Panc1 (cell line): ENCODE data around the gene TNIP1. TPM values are rescaled to one million over a fixed set of nuclear protein-coding genes. Genes with fewer than 3 reads are reported as not detected.

Source experiments
- ATAC-seq: fragments of 200-7000 bp; cut with Tn5 transposase; 2 replicates; pipeline ENCODE4 v1.9.1; 2020; ENCODE audit warnings: mild to moderate bottlenecking, moderate library complexity
- BruUV-seq: library from RNA; stranded (reverse); fragments of 400-500 nt; replicated peaks from 2 replicates; lab custom pipeline; 2021; lab: Mats Ljungman, UMichigan
- CTCF ChIA-PET: fragments of 300-600 bp; sonication (Branson Sonifier 250); formaldehyde crosslinking; loops from one replicate; lab custom pipeline; 2022; ENCODE audit warnings: antibody characterized with exemption; lab: Charles Lee
- POLR2A ChIA-PET: fragments of 300-600 bp; sonication (Branson Sonifier 250); formaldehyde crosslinking; loops from one replicate; lab custom pipeline; 2022; ENCODE audit warnings: antibody characterized with exemption; lab: Charles Lee
- DNase-seq: peaks from one replicate; pipeline ENCODE4 v3.0.0-alpha.2; 2010; ENCODE audit warnings: low read depth, low spot score
- H3K27ac ChIP-seq: 2 replicates; pipeline ENCODE4 v1.5.1; 2011; ENCODE audit warnings: mild to moderate bottlenecking, low read length, inconsistent platforms
- H3K27me3 ChIP-seq: fragments of 200-500 bp; sonication (Bioruptor generic); 2 replicates; pipeline ENCODE4 v1.6.0; 2014; ENCODE audit warnings: low read length, inconsistent platforms; ENCODE audit not compliant: control insufficient read depth, insufficient read depth
- H3K36me3 ChIP-seq: fragments of 200-500 bp; sonication (Bioruptor generic); 2 replicates; pipeline ENCODE4 v1.5.1; 2014; ENCODE audit warnings: inconsistent platforms, mild to moderate bottlenecking, low read length, moderate library complexity; ENCODE audit not compliant: control insufficient read depth, insufficient read depth
- H3K4me1 ChIP-seq: 2 replicates; pipeline ENCODE4 v1.5.1; 2011; ENCODE audit warnings: inconsistent platforms, mild to moderate bottlenecking, low read length, moderate library complexity; ENCODE audit not compliant: control insufficient read depth, insufficient read depth
- H3K4me3 ChIP-seq, 2 experiments: 2 replicates each; pipeline ENCODE4 v1.5.1; 2011 to 2012; ENCODE audit warnings: low read depth in 2 of 2, low read length in 2 of 2, mild to moderate bottlenecking in 2 of 2, inconsistent platforms in 1 of 2, moderate library complexity in 1 of 2
- H3K9me3 ChIP-seq: fragments of 200-500 bp; sonication (Bioruptor generic); 2 replicates; pipeline ENCODE4 v1.5.1; 2014; ENCODE audit warnings: low read depth, mild to moderate bottlenecking, inconsistent platforms, low read length, moderate library complexity; ENCODE audit not compliant: control insufficient read depth, insufficient read depth
- CTCF ChIP-seq: fragments of 450-650 bp; IDR thresholded peaks from 2 replicates; pipeline ENCODE4 v1.5.1; 2017; ENCODE audit warnings: mild to moderate bottlenecking
- POLR2AphosphoS5 ChIP-seq: IDR thresholded peaks from 2 replicates; pipeline ENCODE4 v1.6.1; 2012; ENCODE audit warnings: mild to moderate bottlenecking, low read depth, low read length, moderate library complexity
- REST ChIP-seq, 2 experiments: IDR thresholded peaks; 2 replicates each; pipeline ENCODE4 v1.6.1; 2011 to 2012; ENCODE audit warnings: low read depth in 2 of 2, control low read depth in 1 of 2, low read length in 1 of 2, mild to moderate bottlenecking in 1 of 2, moderate library complexity in 1 of 2; ENCODE audit not compliant: insufficient read depth in 1 of 2
- SIN3A ChIP-seq: IDR thresholded peaks from 2 replicates; pipeline ENCODE4 v1.6.1; 2012; ENCODE audit warnings: low read depth, mild to moderate bottlenecking, low read length, moderate library complexity, borderline replicate concordance; ENCODE audit not compliant: insufficient read depth
- TCF7L2 ChIP-seq: IDR thresholded peaks from 2 replicates; pipeline ENCODE4 v1.6.1; 2011; ENCODE audit warnings: mild to moderate bottlenecking, low read depth, low read length, inconsistent platforms
- in situ Hi-C: cut with HindIII; loops from 2 replicates; pipeline ENCODE4 v1.10.0; 2016; ENCODE audit warnings: low sequenced_read_pairs, low pct_unique_long_range_greater_than_20kb
- intact Hi-C: fragments of 100-400 bp; cut with micrococcal nuclease; formaldehyde crosslinking; loops from one replicate; pipeline ENCODE4 v1.10.0; 2022; ENCODE audit not compliant: unreplicated experiment
- total RNA-seq: library from RNA; stranded (reverse); gene quantifications from one replicate; pipeline ENCODE4 v1.2.1, GENCODE V29; 2021; ENCODE audit not compliant: unreplicated experiment

Gene TNIP1
- total RNA-seq, 1 experiment from 2014 or later = 81.9 TPM

- 0 out of 2 replicates have a peak, but pooled peaks cover 2% of the 10 kb centered on the region for H3K4me1 ChIP-seq
- no peak for TF ChIP-seq CTCF
- no peak for TF ChIP-seq POLR2AphosphoS5
- no peak for TF ChIP-seq REST (IDR thresholded peaks at IDR 0.05; ENCODE audit: insufficient read depth in 1 of 2, low read depth in 2 of 2, low read length in 1 of 2)
- TF ChIP-seq TCF7L2 = no peak
- TF ChIP-seq SIN3A = no peak
- CTCF ChIA-PET = no interaction called here
- ATAC-seq (no peak), DNase-seq (no peak)
- H3K27ac ChIP-seq = no peak overlapping the region
- intact Hi-C loops = no loop called here
- no TSS peak for BruUV-seq
- no peaks in the 10 kb centered on the region; the same call in 1 of the 2 replicates for H3K36me3 ChIP-seq
- POLR2A ChIA-PET = no interaction called here
- H3K4me3 ChIP-seq = no peak overlapping the region
- no peaks in the 10 kb centered on the region for H3K9me3 ChIP-seq
- H3K27me3 ChIP-seq = no peaks in the 10 kb centered on the region
- in situ Hi-C loops = no loop called here
Observed at GRCh38 chr5:151028717-151029116, 52.1 kb downstream of the TNIP1 start.

DNA sequence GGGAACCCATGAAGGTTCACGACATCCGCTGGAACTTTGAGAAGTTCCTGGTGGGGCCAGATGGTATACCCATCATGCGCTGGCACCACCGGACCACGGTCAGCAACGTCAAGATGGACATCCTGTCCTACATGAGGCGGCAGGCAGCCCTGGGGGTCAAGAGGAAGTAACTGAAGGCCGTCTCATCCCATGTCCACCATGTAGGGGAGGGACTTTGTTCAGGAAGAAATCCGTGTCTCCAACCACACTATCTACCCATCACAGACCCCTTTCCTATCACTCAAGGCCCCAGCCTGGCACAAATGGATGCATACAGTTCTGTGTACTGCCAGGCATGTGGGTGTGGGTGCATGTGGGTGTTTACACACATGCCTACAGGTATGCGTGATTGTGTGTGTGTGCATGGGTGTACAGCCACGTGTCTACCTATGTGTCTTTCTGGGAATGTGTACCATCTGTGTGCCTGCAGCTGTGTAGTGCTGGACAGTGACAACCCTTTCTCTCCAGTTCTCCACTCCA, 52.8 kb downstream of the TNIP1 start:
- no peak overlapping the region for H3K27ac ChIP-seq
- TF ChIP-seq POLR2AphosphoS5 (no peak), SIN3A (no peak), CTCF (no peak), TCF7L2 (no peak), REST (IDR thresholded peaks at IDR 0.05; ENCODE audit: insufficient read depth in 1 of 2, low read depth in 2 of 2, low read length in 1 of 2) (no peak)
- ATAC-seq (no peak), DNase-seq (no peak)
- H3K4me3 ChIP-seq = no peak overlapping the region
- ChIA-PET CTCF (no interaction called here), POLR2A (no interaction called here)
- no TSS peak for BruUV-seq
- no peaks in the 10 kb centered on the region for H3K27me3 ChIP-seq
- H3K36me3 ChIP-seq = no peaks in the 10 kb centered on the region; the same call in 1 of the 2 replicates
- intact Hi-C loops (no loop called here), in situ Hi-C loops (no loop called here)
- no peaks in the 10 kb centered on the region for H3K9me3 ChIP-seq
- H3K4me1 ChIP-seq = 0 out of 2 replicates have a peak, but pooled peaks cover 2% of the 10 kb centered on the region
